Duodenal mucosa (tissue), 2 donors: ENCODE results near the gene AKTIP.

Experiments
- H3K27ac ChIP-seq: one replicate; pipeline ENCODE4 v1.7.0; 2013; ENCODE audit warnings: low read depth, low read length
- H3K27me3 ChIP-seq, 2 donors: one replicate each; pipeline ENCODE4 v1.7.0; 2013; ENCODE audit warnings: low read length in 2 of 2, control low read depth in 1 of 2; ENCODE audit not compliant: insufficient read depth in 2 of 2, control insufficient read depth in 1 of 2
- H3K36me3 ChIP-seq, 2 donors: one replicate each; pipeline ENCODE4 v1.7.0; 2013; ENCODE audit warnings: low read length in 2 of 2, control low read depth in 1 of 2; ENCODE audit not compliant: insufficient read depth in 2 of 2, control insufficient read depth in 1 of 2
- H3K4me1 ChIP-seq, 2 donors: one replicate each; pipeline ENCODE4 v1.7.0; 2013; ENCODE audit warnings: low read length in 2 of 2, control low read depth in 1 of 2; ENCODE audit not compliant: insufficient read depth in 2 of 2, control insufficient read depth in 1 of 2
- H3K4me3 ChIP-seq, 2 donors: one replicate each; pipeline ENCODE4 v1.7.0; 2013; ENCODE audit warnings: low read length in 2 of 2, low read depth in 1 of 2
- H3K9ac ChIP-seq, 2 donors: one replicate each; pipeline ENCODE4 v1.7.0; 2013; ENCODE audit warnings: low read length in 2 of 2, low read depth in 1 of 2
- H3K9me3 ChIP-seq, 2 donors: one replicate each; pipeline ENCODE4 v1.7.0; 2013; ENCODE audit warnings: low read length in 2 of 2, control low read depth in 1 of 2; ENCODE audit not compliant: control insufficient read depth in 1 of 2

The AKTIP gene

DNA sequence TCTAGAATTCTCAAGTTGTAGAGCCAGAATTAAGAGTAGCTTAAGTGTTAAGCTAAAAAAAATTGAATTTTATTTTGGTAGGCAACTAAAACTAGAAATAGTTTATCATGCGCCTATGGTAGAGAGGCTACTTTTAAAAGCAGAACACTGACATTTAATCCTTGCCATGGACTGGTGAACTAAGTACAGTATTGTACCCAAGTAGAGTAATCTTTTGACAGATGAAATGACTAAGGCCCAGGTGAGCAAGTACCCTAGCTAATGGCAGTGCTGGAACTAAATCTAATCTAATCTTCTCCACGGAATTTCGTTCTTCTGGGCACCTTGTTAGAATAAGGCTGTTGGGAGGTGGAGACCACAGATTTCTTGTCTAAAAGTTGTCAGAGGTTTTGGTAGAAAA, 56.9 kb downstream of the AKTIP start:
- H3K27ac ChIP-seq = no peak overlapping the region
- H3K9ac ChIP-seq = no peak overlapping the region
- H3K4me3 ChIP-seq = no peak overlapping the region
- no peaks in the 10 kb centered on the region for H3K4me1 ChIP-seq
- H3K27me3 ChIP-seq = no peaks in the 10 kb centered on the region
- peaks cover 11 to 27% of the 10 kb centered on the region in 2 donors for H3K36me3 ChIP-seq
- no peaks in the 10 kb centered on the region for H3K9me3 ChIP-seq

- no peak overlapping the region for H3K9ac ChIP-seq
- H3K36me3 ChIP-seq = peaks cover 12 to 29% of the 10 kb centered on the region in 2 donors
- no peak overlapping the region for H3K4me3 ChIP-seq
- H3K9me3 ChIP-seq = no peaks in the 10 kb centered on the region
- no peaks in the 10 kb centered on the region for H3K27me3 ChIP-seq
- H3K27ac ChIP-seq = no peak overlapping the region
- no peaks in the 10 kb centered on the region for H3K4me1 ChIP-seq
Observed at GRCh38 chr16:53445534-53445933, 57.5 kb downstream of the AKTIP start.
